Measurements from ENCODE around the gene OR2AT4. TPM values are rescaled to one million over a fixed set of nuclear protein-coding genes. Genes with fewer than 3 reads are reported as not detected.

OR2AT4 gene
- total RNA-seq, 6 experiments from 2014 or later, result not detected

DNA sequence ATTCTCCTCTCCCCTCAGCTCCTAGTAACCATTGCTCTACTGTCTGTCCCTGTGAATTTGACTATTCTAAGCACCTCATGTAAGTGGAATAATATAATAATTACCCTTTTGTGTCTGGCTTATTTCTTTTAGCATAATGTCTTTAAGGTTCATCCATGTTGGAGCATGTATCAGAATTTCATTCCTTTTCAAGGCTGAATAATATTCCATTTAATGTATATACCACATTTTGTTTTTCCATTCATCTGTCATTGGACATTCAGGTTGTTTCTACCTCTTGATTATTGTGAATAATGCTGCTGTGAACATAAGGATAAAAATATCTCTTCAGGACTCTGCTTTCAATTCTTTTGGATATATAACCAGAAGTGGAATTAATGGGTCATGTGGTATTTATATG lies 28.1 kb downstream of the OR2AT4 start:
- TF ChIP-seq, protein P1, sequence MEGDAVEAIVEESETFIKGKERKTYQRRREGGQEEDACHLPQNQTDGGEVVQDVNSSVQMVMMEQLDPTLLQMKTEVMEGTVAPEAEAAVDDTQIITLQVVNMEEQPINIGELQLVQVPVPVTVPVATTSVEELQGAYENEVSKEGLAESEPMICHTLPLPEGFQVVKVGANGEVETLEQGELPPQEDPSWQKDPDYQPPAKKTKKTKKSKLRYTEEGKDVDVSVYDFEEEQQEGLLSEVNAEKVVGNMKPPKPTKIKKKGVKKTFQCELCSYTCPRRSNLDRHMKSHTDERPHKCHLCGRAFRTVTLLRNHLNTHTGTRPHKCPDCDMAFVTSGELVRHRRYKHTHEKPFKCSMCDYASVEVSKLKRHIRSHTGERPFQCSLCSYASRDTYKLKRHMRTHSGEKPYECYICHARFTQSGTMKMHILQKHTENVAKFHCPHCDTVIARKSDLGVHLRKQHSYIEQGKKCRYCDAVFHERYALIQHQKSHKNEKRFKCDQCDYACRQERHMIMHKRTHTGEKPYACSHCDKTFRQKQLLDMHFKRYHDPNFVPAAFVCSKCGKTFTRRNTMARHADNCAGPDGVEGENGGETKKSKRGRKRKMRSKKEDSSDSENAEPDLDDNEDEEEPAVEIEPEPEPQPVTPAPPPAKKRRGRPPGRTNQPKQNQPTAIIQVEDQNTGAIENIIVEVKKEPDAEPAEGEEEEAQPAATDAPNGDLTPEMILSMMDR (IDR thresholded peaks at IDR 0.05), result no peak
- no peak for TF ChIP-seq POLR2A (IDR thresholded peaks at IDR 0.05)
- intact Hi-C loops (cut with DNase I), result no loop called here
- no peaks in the 10 kb centered on the region for H3K27me3 ChIP-seq

DNA sequence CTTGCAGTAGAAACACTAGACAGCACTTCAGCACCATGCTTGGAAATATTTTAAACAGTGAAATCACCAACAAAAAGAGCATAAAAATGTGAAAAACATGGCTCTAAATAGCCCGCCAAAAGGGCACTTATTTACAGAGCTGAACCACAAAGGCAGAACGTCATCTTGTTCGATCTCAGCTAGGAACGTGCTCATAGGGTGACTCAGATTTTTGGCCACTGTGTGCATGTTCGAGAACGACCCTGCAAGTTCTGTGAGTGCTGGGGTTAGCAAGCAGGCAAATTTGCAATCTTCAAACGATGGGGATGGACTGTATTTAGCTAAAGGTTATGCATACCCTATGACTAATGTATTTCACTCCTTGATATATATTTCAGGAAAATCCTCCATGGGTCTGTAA lies 30.6 kb downstream of the OR2AT4 start:
- ATAC-seq (no peak), DNase-seq (no peak)
- intact Hi-C loops (cut with DNase I), result no loop called here
- Histone ChIP-seq H3K27me3 (no peaks in the 10 kb centered on the region), H3K4me3 (no peak overlapping the region), H3K27ac (no peak overlapping the region), H3K36me3 (no peaks in the 10 kb centered on the region), H3K4me1 (no peaks in the 10 kb centered on the region), H3K9me3 (no peaks in the 10 kb centered on the region)
- TF ChIP-seq, protein P1 (IDR thresholded peaks at IDR 0.05), result no peak
- TF ChIP-seq POLR2A (IDR thresholded peaks at IDR 0.05), result no peak
- WGBS (ENCODE audit: insufficient coverage, low coverage, low lambda C conversion rate, missing lambda C conversion rate), result 63% methylated on average over 7 of the region's 7 CpGs

More for the DNA sequence above, 28.1 kb downstream of the OR2AT4 start:
- Histone ChIP-seq H3K9me3 (no peaks in the 10 kb centered on the region), H3K4me1 (no peaks in the 10 kb centered on the region), H3K27ac (no peak overlapping the region), H3K36me3 (no peaks in the 10 kb centered on the region), H3K4me3 (no peak overlapping the region)
- DNase-seq, result no peak
- no peak for ATAC-seq

DNA sequence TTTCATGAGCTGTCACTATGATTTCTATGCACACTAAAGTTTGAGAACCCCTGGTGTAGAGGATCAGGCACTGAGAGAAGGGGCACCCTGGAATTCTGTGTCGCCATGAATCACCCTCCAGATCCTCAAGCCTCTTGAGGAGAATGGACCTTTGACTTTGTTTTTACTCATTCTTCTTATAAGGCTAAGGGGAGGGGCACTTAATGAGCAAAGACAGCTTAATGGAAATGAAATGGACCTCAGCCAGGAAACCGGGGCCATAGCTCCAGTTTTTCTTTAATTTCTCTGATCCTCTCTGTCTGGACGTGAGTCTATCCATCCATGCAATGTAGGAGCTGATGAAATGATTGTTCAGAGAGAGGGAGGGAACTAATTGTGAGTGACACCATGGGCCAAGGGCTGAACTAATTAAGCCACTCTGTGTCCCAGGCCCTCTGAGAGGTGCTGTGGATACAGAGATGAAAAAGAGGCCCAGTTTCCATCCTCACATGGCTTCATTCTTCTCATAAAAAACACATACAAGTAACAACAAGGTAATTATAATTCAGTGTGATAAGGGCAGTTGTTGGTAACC lies 32.8 kb downstream of the OR2AT4 start:
- Histone ChIP-seq H3K4me1 (no peaks in the 10 kb centered on the region), H3K27me3 (no peaks in the 10 kb centered on the region), H3K9me3 (no peaks in the 10 kb centered on the region), H3K27ac (no peak overlapping the region), H3K4me3 (no peak overlapping the region), H3K36me3 (no peaks in the 10 kb centered on the region)
- ATAC-seq (no peak), DNase-seq (no peak)
- 45% methylated on average over 3 of the region's 3 CpGs for WGBS (ENCODE audit: insufficient coverage, low coverage, low lambda C conversion rate, missing lambda C conversion rate)
- TF ChIP-seq, protein P1 (IDR thresholded peaks at IDR 0.05), result no peak
- no peak for TF ChIP-seq POLR2A (IDR thresholded peaks at IDR 0.05)
- intact Hi-C loops (cut with DNase I), result no loop called here

DNA sequence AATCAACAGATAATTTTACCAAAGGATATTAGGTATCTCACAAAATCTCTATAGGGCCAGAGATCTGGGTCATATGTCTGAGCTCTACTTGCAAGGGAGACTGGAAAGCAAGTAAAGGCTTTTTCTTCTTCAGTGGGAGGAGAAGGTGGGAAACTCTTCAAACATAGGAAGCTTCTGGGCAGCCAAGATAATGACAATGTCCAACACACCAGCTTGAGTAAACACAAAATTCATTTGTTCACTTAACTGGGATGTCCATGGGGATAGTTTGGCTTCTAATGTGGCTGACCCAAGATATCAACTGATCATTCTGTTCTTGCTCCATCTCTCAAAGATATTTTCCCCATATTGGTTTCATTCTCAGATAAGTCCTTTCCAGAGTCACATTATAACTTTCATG lies 37.4 kb downstream of the OR2AT4 start:
- no peak overlapping the region for H3K27ac ChIP-seq
- H3K36me3 ChIP-seq, result no peaks in the 10 kb centered on the region
- intact Hi-C loops (cut with DNase I), result no loop called here
- no peaks in the 10 kb centered on the region for H3K27me3 ChIP-seq
- DNase-seq (no peak), ATAC-seq (no peak)
- TF ChIP-seq POLR2A (IDR thresholded peaks at IDR 0.05), result no peak
- TF ChIP-seq, protein P1 (IDR thresholded peaks at IDR 0.05), result no peak
- H3K4me3 ChIP-seq, result no peak overlapping the region
- H3K9me3 ChIP-seq, result no peaks in the 10 kb centered on the region
- H3K4me1 ChIP-seq, result no peaks in the 10 kb centered on the region

DNA sequence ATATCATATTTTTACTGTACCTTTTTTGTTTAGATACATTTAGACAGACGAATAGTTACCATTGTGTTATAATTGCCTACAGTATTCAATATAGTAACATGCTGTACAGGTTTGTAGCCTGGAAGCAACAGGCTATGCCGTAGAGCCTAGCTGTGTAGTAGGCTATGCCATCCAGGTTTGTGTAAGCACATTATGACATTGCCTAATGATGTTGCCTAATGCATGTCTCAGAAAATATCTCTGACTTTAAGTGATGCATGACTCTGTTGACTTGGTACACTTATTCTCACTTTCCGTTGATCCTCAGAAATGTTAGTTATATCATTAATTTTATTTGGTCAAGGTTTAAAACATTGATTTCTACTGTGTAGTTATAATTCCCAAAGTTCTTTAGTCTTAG lies 39.9 kb downstream of the OR2AT4 start:
- WGBS (ENCODE audit: insufficient coverage, low coverage, low lambda C conversion rate, missing lambda C conversion rate), result 81% methylated on average over 3 of the region's 3 CpGs
- H3K9me3 ChIP-seq, result no peaks in the 10 kb centered on the region
- DNase-seq (no peak), ATAC-seq (no peak)
- no peaks in the 10 kb centered on the region for H3K4me1 ChIP-seq
- no peaks in the 10 kb centered on the region for H3K27me3 ChIP-seq
- H3K4me3 ChIP-seq, result no peak overlapping the region
- H3K27ac ChIP-seq, result no peak overlapping the region
- intact Hi-C loops (cut with DNase I), result no loop called here
- no peaks in the 10 kb centered on the region for H3K36me3 ChIP-seq
- no peak for TF ChIP-seq POLR2A (IDR thresholded peaks at IDR 0.05)
- TF ChIP-seq, protein P1 (IDR thresholded peaks at IDR 0.05), result no peak
